ENCODE data around the gene SLC15A5.

The SLC15A5 gene

GRCh38 chr12:16266085-16266484 is 11.4 kb downstream of the SLC15A5 start:
- H3F3A ChIP-seq (ENCODE audit: insufficient read depth) = no peaks in the 10 kb centered on the region
- H3K36me3 ChIP-seq (ENCODE audit: low read length) = no peaks in the 10 kb centered on the region
- TF ChIP-seq EZH2phosphoT487 (conservative IDR thresholded peaks at IDR 0.05; ENCODE audit: low read length) = no peak
- TF ChIP-seq, protein P1, sequence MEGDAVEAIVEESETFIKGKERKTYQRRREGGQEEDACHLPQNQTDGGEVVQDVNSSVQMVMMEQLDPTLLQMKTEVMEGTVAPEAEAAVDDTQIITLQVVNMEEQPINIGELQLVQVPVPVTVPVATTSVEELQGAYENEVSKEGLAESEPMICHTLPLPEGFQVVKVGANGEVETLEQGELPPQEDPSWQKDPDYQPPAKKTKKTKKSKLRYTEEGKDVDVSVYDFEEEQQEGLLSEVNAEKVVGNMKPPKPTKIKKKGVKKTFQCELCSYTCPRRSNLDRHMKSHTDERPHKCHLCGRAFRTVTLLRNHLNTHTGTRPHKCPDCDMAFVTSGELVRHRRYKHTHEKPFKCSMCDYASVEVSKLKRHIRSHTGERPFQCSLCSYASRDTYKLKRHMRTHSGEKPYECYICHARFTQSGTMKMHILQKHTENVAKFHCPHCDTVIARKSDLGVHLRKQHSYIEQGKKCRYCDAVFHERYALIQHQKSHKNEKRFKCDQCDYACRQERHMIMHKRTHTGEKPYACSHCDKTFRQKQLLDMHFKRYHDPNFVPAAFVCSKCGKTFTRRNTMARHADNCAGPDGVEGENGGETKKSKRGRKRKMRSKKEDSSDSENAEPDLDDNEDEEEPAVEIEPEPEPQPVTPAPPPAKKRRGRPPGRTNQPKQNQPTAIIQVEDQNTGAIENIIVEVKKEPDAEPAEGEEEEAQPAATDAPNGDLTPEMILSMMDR (IDR thresholded peaks at IDR 0.05; ENCODE audit: insufficient read depth, low read length, poor library complexity, severe bottlenecking) = no peak
- no peaks in the 10 kb centered on the region for H3K9me2 ChIP-seq (replicated peaks; ENCODE audit: insufficient read depth, low read length)
- H3K4me2 ChIP-seq (ENCODE audit: low read depth, low read length, poor library complexity, severe bottlenecking) = no peak overlapping the region
- no peaks in the 10 kb centered on the region for H4K20me1 ChIP-seq (ENCODE audit: low read depth, low read length)
- H3K27ac ChIP-seq (ENCODE audit: low read depth, low read length) = no peak overlapping the region
- no peaks in the 10 kb centered on the region for H3K27me3 ChIP-seq (ENCODE audit: low read length)
- no peaks in the 10 kb centered on the region for H3K79me2 ChIP-seq (ENCODE audit: insufficient read depth, low read length)
- no peak overlapping the region for H2AFZ ChIP-seq (ENCODE audit: low read depth, low read length, severe bottlenecking)
- no peaks in the 10 kb centered on the region for H3K9me3 ChIP-seq (ENCODE audit: insufficient read depth, low read length)
- H3K4me3 ChIP-seq (ENCODE audit: insufficient read depth, low read length, poor library complexity, severe bottlenecking) = no peak overlapping the region
- no peak overlapping the region for H3K9ac ChIP-seq (ENCODE audit: low read length)

- H3K36me3 ChIP-seq (ENCODE audit: low read length) = no peaks in the 10 kb centered on the region
- no peak overlapping the region for H3K4me3 ChIP-seq (ENCODE audit: insufficient read depth, low read length, poor library complexity, severe bottlenecking)
- H3K79me2 ChIP-seq (ENCODE audit: insufficient read depth, low read length) = no peaks in the 10 kb centered on the region
- no peak overlapping the region for H3K27ac ChIP-seq (ENCODE audit: low read depth, low read length)
- H3K4me2 ChIP-seq (ENCODE audit: low read depth, low read length, poor library complexity, severe bottlenecking) = no peak overlapping the region
- H2AFZ ChIP-seq (ENCODE audit: low read depth, low read length, severe bottlenecking) = no peak overlapping the region
- H3K27me3 ChIP-seq (ENCODE audit: low read length) = no peaks in the 10 kb centered on the region
- H3K9me3 ChIP-seq (ENCODE audit: insufficient read depth, low read length) = no peaks in the 10 kb centered on the region
- no peaks in the 10 kb centered on the region for H3F3A ChIP-seq (ENCODE audit: insufficient read depth)
- no peaks in the 10 kb centered on the region for H3K9me2 ChIP-seq (replicated peaks; ENCODE audit: insufficient read depth, low read length)
- no peak overlapping the region for H3K9ac ChIP-seq (ENCODE audit: low read length)
- H4K20me1 ChIP-seq (ENCODE audit: low read depth, low read length) = no peaks in the 10 kb centered on the region
- no peak for TF ChIP-seq EZH2phosphoT487 (conservative IDR thresholded peaks at IDR 0.05; ENCODE audit: low read length)
- TF ChIP-seq, protein P1 (IDR thresholded peaks at IDR 0.05; ENCODE audit: insufficient read depth, low read length, poor library complexity, severe bottlenecking) = no peak
Observed at GRCh38 chr12:16261944-16262475, 15.5 kb downstream of the SLC15A5 start.

DNA sequence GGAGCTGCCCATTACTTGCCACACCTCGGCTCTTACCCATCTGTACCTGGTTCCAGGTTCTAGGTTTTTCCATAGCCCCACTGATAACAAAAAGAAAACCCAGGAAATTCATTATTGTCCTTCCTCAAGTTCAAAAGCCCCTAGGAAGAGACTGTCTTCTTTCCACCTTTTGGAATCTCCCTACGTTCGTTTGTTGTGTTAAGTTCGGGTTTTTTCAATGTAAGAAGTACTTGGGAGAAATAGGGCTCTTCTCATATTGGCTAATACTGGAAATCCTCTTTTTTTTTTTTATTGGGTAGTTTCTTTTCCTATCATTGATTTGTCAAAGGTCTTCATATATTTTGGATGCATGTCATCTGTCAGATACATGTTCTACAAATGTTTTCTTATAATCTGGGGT is 17.3 kb downstream of the SLC15A5 start:
- Histone ChIP-seq H3K9me3 (ENCODE audit: insufficient read depth, low read length) (no peaks in the 10 kb centered on the region), H3K36me3 (ENCODE audit: low read length) (no peaks in the 10 kb centered on the region), H2AFZ (ENCODE audit: low read depth, low read length, severe bottlenecking) (no peak overlapping the region), H3K4me3 (ENCODE audit: insufficient read depth, low read length, poor library complexity, severe bottlenecking) (no peak overlapping the region), H4K20me1 (ENCODE audit: low read depth, low read length) (no peaks in the 10 kb centered on the region), H3K27me3 (ENCODE audit: low read length) (no peaks in the 10 kb centered on the region), H3F3A (ENCODE audit: insufficient read depth) (no peaks in the 10 kb centered on the region), H3K9ac (ENCODE audit: low read length) (no peak overlapping the region), H3K27ac (ENCODE audit: low read depth, low read length) (no peak overlapping the region), H3K4me2 (ENCODE audit: low read depth, low read length, poor library complexity, severe bottlenecking) (no peak overlapping the region), H3K9me2 (replicated peaks; ENCODE audit: insufficient read depth, low read length) (no peaks in the 10 kb centered on the region), H3K79me2 (ENCODE audit: insufficient read depth, low read length) (no peaks in the 10 kb centered on the region)
- TF ChIP-seq EZH2phosphoT487 (conservative IDR thresholded peaks at IDR 0.05; ENCODE audit: low read length) = no peak
- TF ChIP-seq, protein P1 (IDR thresholded peaks at IDR 0.05; ENCODE audit: insufficient read depth, low read length, poor library complexity, severe bottlenecking) = no peak
